ENCODE data around the gene RNPEP.
"Not testable (repeated sequence)": the region's sequence is repeated elsewhere in the genome, so short reads cannot be mapped to it uniquely, and the experiment has no call there.

Gene RNPEP

DNA sequence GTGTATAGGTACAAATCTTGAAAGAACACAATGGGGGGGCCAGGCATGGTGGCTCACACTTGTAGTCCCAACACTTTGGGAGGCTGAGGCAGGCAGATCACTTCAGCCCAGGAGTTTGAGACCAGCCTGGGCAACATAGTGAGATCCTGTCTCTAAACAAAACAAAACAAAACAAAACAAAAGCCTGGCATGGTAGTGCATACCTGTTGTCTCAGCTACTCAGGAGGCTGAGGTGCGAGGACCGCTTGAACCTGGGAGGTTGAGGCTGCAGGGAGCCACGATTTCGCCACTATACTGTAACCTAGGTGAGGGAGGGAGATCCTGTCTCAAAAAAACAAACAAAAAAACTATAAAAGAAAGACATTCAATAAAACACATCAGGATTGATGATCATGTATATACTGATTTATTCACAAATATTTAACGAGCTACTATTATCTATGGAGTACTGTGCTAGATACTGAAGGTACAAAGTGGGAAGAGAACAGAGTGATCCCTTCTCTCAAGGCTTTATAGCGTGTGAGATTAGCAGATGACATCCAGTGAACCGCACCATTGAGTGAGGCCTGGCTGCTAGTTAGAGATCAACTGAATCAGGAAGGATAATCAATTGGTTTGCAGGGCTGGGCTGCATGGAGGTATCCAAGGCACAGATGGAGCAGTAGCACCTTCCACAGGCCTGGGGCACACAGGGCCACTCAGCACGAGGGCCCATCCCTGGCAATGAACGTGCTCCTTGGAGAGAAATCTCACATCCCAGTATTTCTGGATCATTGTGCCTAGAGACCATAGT, 54.3 kb downstream of the RNPEP start:
- no peak for DNase-seq (ENCODE audit: low read depth)

DNA sequence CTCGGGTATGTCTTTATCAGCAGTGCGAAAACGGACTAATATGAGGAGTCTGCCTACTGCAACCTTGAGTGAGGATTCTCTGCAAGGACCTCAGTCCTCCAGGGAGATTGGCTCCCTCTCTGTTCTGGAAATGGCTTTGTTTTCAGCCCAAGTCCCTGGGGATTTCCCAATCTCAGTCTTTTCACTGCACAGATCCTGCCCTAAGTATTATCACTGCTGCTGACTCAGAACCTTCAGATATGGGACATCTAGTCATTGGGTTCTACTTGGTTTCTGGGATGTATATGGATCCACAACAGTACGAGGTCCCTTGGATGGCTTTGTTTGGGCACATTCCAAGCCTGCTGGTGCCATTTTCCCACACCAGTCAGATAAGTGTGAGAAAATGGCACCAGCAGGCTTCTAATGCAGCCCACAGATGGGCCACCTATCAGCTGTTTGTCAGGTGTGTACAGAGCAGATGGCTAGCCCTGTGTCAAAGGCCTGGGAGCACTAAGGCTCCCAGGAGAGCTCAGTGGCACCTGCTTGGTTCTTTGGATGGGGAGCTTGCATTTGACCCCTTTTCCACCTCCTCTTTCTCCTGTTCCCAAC, 55.4 kb downstream of the RNPEP start:
- DNase-seq (ENCODE audit: low read depth), result no peak

DNA sequence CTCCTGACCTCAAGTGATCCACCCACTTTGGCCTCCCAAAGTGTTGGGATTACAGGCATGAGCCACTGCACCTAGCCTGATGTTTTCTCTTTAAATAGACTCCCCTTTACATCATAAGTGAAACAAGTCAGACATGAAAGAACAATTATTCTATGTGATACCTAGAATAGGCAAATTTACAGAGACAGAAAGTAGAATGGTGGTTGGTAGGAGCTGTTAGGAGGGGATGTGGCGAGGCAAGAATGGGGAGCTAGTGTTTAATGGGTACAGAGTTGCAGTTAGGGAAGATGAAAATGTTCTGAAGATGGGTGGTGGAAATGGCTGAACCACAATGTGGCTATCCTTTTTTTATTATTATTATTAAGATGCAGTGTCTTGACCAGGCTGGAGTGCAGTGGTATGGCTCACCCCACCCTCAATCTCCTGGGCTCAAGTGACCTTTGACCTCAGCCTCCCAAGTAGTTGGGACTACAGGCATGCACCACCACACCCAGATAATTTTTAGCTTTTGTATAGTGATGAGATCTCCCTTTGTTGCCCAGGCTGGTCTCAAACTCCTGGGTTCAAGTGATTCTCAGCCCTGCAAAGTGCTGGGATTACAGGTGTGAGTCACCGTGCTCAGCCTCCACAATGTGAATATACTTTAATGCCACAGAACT, 56.4 kb downstream of the RNPEP start:
- DNase-seq (ENCODE audit: low read depth), result no peak

DNA sequence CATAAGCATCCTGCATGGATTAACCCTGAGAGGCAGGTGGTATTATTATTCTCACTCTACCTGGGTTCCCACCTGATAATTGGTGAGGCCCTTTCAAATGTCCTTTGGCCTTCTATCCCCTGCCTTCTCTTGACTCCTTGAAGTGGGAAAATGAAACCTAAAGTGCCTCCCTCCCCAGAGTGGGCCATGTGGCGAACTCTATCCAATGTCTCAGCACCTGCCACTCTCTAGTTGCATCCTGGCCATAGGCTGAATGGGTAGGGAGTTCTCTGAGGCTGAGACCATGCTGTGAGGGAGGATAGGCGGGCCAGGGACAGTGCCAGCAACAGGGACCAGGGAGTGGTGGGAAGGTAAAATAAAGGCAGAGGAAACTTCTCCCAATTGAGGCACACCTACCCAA, 63.3 kb downstream of the RNPEP start:
- no peak for DNase-seq (ENCODE audit: low read depth)

GRCh38 chr1:202046227-202046626, 63.8 kb downstream of the RNPEP start:
- no peak for DNase-seq (ENCODE audit: low read depth)

- DNase-seq (ENCODE audit: low read depth), result no peak
Measured at GRCh38 chr1:202046748-202047708, 64.6 kb downstream of the RNPEP start.

DNA sequence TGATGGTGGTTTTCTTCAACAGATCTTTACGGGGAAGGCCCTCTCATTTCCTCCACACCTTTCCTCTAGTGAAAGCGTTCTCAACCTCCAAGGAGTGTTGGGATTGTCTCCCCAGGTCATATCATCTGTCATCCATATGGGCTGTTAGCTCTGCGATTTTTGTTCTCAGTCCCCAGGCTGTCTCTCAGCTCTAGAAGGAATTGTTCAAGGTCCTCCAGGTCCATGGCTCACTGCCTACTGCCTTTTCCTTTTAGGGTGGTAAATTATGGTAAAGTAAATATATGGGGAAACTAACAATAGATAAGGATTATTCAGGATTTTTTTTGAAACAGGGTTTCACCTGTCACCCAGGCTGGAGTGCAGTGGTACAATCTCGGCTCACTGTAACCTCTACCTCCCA, 65.5 kb downstream of the RNPEP start:
- no peak for DNase-seq (ENCODE audit: low read depth)

DNA sequence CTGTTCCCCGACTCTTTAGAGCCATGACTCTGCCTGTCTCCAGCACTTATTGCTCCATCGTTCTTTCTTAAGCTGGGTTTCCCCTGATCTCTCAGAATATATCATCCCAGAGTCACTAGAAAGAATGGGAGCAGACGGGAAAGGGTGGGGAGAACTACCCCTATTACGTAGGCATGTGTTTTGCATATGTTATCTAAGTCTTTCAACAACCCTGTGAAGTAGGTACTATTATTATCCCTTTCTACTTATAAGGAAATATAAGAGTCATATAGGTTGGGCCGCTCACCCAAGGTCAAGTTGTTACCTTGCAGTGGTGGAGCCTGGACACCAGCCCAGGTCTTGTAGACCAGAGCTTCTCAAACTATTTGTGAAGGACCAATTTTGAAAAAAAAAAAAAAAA, 66.7 kb downstream of the RNPEP start:
- DNase-seq (ENCODE audit: low read depth), result no peak

GRCh38 chr1:202054094-202054493, 71.6 kb downstream of the RNPEP start:
- DNase-seq (ENCODE audit: low read depth), result no peak

DNA sequence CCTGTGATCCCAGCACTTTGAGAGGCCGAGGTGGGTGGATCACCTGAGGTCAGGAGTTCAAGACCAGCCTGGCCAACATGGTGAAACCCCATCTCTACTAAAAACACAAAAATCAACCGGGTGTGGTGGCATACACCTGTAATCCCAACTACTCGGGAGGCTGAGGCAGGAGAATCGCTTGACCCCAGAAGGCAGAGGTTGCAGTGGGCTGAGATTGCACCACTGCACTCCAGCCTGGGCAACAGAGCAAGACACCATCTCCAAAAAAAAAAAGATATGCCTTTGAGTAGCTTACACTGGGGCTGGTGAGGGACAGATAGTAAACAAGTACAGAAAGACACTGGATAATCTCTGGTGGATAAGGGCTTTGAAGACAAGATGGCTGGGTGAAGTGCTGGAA, 72.2 kb downstream of the RNPEP start:
- DNase-seq (ENCODE audit: low read depth), result not testable (repeated sequence)
